HFF-Myc (cell line): ENCODE data around the gene CA4.

Experiments
- DNase-seq: peaks from one replicate; pipeline ENCODE4 v3.0.0-alpha.2; 2011; ENCODE audit warnings: low read depth; ENCODE audit errors: extremely low read depth
- H3K4me3 ChIP-seq: replicated peaks from 2 replicates; pipeline ENCODE4 v1.5.1; 2011; ENCODE audit warnings: low read depth, mild to moderate bottlenecking, control low read depth, low read length
- TF ChIP-seq, protein P1 (sequence below): IDR thresholded peaks from 2 replicates; pipeline ENCODE4 v1.5.1; 2012; ENCODE audit warnings: mild to moderate bottlenecking, low read depth, low read length, control low read depth; ENCODE audit errors: missing control alignments

CA4 gene

GRCh38 chr17:60137731-60138130 lies 12.0 kb upstream of the CA4 start:
- no peak overlapping the region for H3K4me3 ChIP-seq
- TF ChIP-seq, protein P1, sequence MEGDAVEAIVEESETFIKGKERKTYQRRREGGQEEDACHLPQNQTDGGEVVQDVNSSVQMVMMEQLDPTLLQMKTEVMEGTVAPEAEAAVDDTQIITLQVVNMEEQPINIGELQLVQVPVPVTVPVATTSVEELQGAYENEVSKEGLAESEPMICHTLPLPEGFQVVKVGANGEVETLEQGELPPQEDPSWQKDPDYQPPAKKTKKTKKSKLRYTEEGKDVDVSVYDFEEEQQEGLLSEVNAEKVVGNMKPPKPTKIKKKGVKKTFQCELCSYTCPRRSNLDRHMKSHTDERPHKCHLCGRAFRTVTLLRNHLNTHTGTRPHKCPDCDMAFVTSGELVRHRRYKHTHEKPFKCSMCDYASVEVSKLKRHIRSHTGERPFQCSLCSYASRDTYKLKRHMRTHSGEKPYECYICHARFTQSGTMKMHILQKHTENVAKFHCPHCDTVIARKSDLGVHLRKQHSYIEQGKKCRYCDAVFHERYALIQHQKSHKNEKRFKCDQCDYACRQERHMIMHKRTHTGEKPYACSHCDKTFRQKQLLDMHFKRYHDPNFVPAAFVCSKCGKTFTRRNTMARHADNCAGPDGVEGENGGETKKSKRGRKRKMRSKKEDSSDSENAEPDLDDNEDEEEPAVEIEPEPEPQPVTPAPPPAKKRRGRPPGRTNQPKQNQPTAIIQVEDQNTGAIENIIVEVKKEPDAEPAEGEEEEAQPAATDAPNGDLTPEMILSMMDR, result no peak
- DNase-seq, result no peak

- no peak overlapping the region for H3K4me3 ChIP-seq
- TF ChIP-seq, protein P1, result no peak
- DNase-seq, result no peak
These were observed 10.9 kb upstream of the CA4 start for GRCh38 chr17:60138769-60139437.

DNA sequence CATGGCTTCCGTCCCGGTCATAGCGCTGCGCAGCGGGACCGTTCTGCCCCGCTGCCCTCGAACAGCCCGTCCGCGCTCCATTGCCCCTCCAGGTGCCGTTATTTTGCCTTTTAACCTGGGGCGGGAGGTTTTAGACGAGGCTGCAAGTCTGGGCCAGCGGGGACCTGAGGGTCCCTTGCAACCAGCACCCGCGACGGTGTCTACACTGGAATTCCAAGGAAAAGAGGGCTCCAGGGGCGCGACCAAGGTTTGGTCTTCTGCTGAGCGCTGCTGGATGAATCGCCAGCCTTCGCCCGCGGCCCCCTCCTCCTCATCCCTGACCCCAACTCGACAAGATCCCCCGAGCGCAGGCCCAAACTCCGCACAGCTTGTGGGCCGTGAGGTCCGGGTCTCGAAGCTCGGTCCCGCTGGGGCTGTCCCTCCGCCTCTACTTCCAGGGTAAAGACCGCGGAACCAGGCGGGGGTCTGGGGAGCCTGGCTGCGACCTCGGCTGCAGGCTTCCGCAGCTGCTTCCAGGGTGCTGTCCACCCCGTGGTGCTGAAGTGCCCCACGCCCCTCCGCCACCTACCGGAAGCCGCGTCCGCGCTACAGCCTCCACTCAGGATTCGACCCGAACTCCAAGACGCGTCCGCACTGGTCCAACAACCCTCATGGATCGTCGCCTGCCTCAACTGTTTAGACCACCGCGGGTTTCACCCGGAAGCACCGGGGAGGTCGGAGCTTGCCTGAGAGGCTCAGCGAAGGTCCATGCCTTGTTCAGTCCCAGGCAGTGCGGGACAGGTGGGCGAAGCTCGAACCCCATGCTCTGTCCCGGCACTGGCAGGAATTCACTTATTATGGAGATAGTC lies 10.1 kb upstream of the CA4 start:
- no peak overlapping the region for H3K4me3 ChIP-seq
- TF ChIP-seq, protein P1, result peak; percentile 74
- DNase-seq, result no peak

DNA sequence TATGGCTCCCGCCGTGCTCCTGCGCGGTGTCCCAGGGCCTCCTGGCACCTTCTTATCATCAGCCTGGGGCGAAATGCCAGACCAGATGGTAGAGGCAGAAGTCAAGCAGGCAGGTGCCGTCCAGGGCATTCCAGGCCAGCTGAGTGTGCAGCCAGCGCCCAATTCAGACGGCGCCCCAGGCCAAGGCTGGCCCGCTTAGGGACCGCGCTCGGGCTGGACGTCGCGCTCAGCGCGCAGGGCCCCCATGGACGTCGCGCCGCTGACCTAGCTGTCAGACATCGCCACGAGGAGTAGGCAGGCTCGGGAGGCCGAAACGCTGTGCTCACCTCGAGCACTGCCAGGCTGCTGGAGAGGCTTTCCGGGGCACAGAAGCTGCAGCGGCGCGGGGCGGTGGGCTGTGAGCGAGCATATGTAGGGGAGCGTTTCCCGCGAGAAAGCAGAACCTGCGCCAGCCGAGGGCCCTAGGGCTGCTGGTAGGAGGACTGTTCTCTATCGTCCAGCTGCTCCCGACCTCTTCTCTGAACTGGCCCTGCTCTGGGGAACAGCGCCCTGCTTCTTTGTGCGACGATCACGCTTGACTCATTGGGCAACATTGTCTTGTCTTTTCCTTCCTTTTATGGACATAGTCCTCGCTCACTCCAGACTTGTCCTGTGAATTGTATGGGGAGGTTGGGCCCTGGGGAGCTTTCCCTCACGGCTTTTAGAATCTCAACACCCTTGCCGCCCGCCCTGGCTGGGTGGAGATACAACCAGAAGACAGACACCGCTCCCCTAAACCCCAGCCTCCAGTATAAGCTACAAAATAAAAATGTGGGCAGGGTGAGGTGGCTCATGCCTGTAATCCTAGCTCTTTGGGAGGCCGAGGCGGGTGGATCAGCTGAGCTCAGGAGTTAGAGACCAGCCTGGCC lies 8.4 kb upstream of the CA4 start:
- no peak for DNase-seq
- TF ChIP-seq, protein P1, result no peak
- no peak overlapping the region for H3K4me3 ChIP-seq

- peak overlapping the region; percentile 35 for H3K4me3 ChIP-seq
- TF ChIP-seq, protein P1, result peak; percentile 85
- peak; percentile 87 for DNase-seq
These were observed 6.8 kb upstream of the CA4 start for GRCh38 chr17:60142872-60143499.
